GM12872 (cell line): ENCODE results near the gene SNRPD2.

Source experiments
- TF ChIP-seq, protein P1 (sequence below): IDR thresholded peaks from 3 replicates; pipeline ENCODE4 v1.5.1; 2011; ENCODE audit warnings: low read depth, mild to moderate bottlenecking, low read length, moderate library complexity; ENCODE audit not compliant: insufficient read depth

Gene SNRPD2

DNA sequence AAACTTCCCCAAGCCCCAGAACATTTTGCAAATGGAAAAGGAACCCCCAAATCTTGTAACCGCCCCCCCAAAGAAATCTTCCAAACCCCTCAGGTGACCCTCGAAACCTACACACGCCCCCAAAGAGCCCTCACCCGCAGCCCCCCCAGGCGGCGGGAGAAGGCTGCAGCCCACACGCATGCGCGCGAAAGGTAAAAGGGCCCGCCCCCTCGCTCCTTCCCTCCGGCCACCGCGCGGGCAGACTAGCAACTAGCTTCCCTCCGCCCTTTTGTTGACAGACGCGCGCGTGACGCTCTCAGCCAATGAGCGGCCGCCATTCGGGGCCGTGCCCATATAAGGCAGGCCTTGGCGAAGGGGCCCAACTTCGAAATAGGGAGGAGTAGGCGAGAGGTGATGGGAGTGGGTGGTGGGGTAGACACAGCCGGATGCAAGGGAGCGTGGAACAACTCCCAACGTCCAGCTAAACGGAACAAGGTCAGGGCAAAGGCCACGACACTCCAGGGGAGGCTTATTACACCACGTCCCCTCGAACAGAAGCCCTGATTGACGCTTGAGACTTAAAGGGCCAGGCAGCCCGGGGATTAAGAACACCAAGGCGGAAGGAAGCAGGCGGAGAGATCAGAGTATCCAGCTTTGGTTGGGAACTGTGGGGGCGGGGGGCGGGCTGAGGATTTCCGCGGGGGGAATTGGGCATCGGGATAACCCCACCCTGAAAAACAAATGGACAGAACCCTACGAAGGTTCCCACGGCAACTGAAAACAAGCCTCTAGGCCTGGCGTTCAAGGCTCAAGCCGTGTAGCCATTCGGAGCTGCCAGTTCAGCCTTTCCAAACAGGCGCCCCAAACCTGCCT lies 25.6 kb upstream of the SNRPD2 start:
- TF ChIP-seq, protein P1, sequence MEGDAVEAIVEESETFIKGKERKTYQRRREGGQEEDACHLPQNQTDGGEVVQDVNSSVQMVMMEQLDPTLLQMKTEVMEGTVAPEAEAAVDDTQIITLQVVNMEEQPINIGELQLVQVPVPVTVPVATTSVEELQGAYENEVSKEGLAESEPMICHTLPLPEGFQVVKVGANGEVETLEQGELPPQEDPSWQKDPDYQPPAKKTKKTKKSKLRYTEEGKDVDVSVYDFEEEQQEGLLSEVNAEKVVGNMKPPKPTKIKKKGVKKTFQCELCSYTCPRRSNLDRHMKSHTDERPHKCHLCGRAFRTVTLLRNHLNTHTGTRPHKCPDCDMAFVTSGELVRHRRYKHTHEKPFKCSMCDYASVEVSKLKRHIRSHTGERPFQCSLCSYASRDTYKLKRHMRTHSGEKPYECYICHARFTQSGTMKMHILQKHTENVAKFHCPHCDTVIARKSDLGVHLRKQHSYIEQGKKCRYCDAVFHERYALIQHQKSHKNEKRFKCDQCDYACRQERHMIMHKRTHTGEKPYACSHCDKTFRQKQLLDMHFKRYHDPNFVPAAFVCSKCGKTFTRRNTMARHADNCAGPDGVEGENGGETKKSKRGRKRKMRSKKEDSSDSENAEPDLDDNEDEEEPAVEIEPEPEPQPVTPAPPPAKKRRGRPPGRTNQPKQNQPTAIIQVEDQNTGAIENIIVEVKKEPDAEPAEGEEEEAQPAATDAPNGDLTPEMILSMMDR = peak; percentile 31; the same call in 1 of the 3 replicates

DNA sequence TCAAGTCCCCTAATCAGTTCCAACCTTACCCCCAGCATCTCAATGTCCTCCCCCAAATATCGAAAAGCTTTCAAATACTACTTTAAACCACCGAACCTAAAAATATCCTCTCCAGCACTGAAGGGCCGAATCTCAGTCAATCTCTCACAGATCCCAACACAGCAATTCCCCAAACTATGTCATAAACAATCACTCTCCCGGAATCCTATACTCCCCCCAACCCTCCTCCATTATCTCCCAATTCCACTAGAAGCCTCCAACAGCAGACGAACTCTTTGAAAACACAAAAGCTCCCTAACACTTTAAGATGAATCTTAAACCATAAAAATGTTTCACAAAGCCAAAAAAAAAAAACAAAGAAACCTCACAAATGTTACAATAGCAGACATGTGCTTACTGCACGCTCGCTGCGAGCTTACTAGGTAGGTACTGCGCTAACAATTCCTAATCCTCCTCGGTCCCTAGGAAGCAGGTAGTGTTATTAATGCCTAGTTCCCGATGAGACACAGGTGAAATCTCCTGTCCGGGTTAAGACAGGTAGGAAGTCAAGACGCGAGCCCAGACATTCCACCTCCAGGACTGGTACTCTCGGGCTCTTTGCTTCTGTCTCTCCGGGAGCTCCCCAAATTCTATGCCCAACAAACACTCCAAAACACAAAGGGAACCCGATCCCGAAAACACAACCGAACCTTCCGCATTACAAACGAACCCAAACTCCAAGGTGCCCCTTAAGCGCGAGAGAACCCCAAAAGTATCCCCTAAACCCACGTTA lies 24.8 kb upstream of the SNRPD2 start:
- TF ChIP-seq, protein P1 = no peak

DNA sequence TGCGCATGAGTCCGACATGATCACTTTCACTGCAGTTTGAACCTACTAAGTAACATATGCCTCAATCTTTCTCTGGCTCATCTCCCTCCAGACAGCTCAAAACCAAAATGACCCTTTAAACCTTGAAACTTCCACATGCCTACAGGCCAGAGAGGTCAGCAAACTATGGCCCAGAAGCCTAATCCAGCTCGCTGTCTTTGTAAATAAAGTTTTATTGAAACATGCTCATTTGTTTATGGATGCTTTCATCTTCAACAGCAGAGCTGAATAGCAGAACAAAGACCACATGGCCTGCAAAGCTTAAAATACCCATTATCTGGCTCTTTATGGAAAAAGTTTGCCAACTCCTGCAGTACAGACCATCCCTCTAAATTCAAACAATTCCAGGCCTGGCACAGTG lies 23.4 kb upstream of the SNRPD2 start:
- TF ChIP-seq, protein P1 = no peak

DNA sequence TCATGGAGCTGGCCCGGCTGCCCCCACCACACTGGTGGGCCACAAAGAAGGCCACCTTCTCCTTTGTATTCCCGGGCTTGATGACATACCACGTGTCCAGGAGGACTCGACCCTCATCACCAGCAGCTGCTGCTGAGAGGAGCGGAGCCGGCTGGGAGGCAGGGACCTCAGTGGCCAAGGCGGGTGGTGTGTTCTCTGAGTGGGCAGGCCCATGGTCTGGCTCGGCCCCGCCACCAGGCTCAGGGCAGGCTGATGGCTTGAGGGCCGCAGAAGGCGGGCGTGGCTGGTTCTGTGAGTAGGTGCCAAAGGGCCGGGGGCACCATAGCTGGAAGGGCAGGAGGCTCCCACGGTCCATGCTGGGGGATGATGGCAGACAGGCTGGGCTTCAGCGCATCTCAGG lies 21.4 kb upstream of the SNRPD2 start:
- TF ChIP-seq, protein P1 = no peak

DNA sequence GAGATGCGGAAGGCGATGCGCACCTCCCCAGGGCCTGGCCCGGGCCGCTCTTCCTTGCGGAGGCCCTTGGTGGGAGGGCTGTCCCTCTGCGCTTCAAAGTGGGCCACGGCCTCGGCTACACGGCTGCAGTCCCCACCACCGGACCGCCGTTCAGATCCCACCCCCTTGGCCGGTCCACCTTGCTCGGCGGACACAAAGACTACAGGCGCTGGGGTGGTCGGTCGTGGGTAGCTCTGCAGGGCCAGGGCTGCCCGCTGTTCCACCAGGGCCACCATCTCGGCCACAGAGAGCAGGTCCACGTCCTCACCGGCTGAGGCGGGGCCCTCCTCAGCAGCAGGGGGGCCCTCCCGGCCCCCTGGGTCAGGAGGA lies 20.9 kb upstream of the SNRPD2 start:
- TF ChIP-seq, protein P1 = no peak

DNA sequence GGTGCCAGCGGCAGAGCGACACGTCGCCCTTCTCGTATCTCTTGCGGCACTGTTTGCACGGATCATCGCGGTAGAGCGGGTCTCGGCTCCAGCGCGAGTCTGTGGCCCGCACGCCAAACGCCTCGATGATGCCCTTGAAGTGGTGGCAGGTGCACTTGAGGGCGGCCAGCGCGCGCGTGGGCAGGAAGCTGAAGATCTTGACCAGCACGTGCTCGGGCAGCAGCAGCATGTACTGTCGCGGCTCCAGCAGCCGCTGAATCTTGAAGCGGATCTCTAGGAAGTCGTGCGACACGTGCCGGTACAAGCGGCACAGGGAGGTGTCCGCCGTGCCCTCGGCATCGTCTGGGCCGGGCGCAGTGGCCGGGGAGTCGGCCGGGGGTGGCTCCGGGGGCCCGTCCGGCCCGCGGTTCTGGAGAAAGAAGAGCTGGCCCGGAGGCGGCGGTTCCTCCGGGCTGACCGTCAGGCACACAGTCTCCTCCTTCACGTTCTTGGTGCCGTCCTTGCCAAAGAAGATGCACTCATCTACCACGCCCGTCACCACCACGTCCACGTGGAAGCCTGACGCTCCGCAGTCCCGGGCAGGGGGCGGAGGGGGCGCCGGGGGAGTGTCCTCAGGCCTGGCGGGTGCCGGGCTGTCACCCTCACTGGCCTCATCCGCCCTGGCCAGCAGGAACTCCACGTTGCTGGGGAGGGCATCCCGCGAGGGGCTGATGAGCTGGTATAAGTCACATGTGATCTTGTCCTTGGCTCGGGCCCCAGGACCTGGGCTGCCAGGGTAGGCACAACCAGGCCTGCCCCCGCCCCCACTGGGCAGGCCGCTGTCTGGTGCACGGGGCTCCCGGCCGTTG lies 20.3 kb upstream of the SNRPD2 start:
- TF ChIP-seq, protein P1 = no peak
